NCI-H460 (cell line): ENCODE measurements around the gene ANXA1. TPM values are rescaled to one million over a fixed set of nuclear protein-coding genes. Genes with fewer than 3 reads are reported as not detected.

Experiments used
- DNase-seq: peaks from one replicate; pipeline ENCODE4 v3.0.0-alpha.2; 2016; ENCODE audit warnings: low read depth; ENCODE audit errors: extremely low read depth
- total RNA-seq: library from RNA; depleted of rRNA; stranded (reverse); fragments of >200 nt; shearing (Covaris generic); gene quantifications from 2 replicates; pipeline ENCODE4 v1.2.3, GENCODE V29; 2014

Gene ANXA1
- total RNA-seq, 1 experiment from 2014 or later, result 617 TPM

DNA sequence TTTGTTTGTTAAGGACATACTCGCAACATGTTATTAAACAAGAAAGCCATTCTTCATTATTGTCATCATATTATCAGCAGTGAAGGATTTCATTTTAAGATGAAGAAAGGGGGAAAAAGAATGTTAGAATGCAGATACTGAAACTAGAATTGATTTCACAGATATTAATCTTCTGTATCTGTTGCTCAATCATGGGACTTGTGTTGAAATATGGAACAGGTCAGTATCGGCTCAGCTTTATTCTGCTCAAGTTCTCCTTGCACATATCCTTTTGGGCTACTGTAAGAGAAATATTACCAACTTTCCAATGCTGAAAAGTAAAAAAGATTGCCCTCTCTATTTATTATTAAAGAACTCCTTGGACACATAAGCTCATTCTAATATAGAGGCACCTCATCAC is 13.8 kb upstream of the ANXA1 start:
- no peak for DNase-seq

- DNase-seq, result no peak
Observed at GRCh38 chr9:73138516-73138915, 13.1 kb upstream of the ANXA1 start.

GRCh38 chr9:73141282-73141681 is 10.4 kb upstream of the ANXA1 start:
- DNase-seq, result no peak

- peak; percentile 76 for DNase-seq
Observed at GRCh38 chr9:73143711-73144328, 7.8 kb upstream of the ANXA1 start.

DNA sequence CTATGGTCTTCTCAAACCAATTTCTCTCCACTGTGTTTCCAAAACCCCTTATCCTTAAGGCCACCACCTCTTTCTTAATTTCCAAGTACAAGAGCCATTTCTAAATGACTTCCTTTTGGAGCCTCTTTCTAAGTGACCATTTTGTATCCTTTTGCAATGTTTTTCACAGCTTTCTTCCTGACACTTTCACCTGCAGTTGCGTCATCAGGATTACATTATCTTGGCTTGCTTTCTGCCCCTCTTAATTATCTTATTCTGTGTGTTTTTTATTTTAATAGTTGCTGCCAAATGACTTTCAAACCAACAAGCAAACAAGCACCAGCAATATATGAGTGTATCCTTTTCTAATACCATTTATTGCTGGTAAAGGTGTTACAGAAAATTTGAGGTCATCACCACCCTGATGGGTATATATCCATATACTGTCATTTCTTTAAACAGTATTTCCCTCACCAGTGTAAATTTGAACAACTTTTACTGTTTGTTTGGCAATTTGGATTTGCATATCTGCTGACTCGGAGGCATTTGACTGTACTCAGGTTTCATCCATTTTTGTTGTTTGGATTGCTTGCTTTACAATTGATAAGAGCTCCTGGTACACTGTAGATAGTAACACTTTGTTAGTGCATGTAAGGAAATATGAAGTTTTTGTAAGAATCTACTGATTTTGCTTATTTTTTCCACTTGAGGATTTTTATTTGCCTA is 5.4 kb upstream of the ANXA1 start:
- DNase-seq, result no peak

- DNase-seq, result no peak
Observed at GRCh38 chr9:73148447-73148937, 3.2 kb upstream of the ANXA1 start.

GRCh38 chr9:73149371-73150067 is 2.1 kb upstream of the ANXA1 start:
- DNase-seq, result peak; percentile 80

- no peak for DNase-seq
Observed at GRCh38 chr9:73152543-73152844, 829 bp downstream of the ANXA1 start.

DNA sequence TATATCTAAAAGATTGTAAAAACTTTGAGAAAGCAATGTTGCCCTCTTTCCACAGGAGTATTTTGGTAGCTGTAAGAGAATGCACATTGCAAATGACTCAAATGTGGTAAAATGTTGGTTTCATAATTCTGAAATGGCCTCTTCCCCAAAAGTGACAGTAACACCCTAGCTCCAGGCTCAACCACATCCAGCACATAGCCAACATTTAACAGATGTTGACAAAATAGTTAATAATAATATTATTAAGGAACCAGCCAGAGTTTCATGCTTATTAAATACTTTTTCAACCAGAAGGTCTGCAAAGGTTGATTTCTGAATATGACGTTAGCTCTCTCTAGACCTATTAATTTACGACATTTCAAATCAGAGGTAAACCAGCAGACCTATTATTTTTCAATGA is 1.3 kb downstream of the ANXA1 start:
- no peak for DNase-seq

DNA sequence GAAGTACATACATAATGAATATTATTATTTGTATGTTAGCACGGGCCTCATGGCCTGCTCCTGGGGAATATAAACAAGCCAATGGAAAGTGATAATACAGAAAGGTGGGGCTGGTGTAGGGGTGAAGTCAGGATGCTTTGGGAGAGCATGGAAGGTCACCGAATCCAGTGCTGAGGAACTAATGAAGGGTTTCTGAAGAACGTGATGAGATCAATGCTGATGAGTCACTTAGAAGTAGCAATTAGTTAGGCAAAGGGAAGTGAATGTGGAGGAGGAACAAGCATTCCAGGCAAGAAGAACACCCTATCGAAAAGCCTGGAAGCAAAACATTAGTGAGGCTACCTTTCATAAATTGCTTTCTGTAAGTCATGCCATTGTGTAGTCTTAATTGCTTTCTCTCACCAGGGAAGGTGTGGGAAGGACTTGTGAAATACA is 2.1 kb downstream of the ANXA1 start:
- no peak for DNase-seq

GRCh38 chr9:73154271-73154670 is 2.6 kb downstream of the ANXA1 start:
- DNase-seq, result no peak

GRCh38 chr9:73154722-73155121 is 3.1 kb downstream of the ANXA1 start:
- no peak for DNase-seq

- DNase-seq, result no peak
Observed at GRCh38 chr9:73155377-73155776, 3.7 kb downstream of the ANXA1 start.

GRCh38 chr9:73155968-73156864 is 4.6 kb downstream of the ANXA1 start:
- DNase-seq, result no peak

- no peak for DNase-seq
Observed at GRCh38 chr9:73156865-73157187, 5.2 kb downstream of the ANXA1 start.

DNA sequence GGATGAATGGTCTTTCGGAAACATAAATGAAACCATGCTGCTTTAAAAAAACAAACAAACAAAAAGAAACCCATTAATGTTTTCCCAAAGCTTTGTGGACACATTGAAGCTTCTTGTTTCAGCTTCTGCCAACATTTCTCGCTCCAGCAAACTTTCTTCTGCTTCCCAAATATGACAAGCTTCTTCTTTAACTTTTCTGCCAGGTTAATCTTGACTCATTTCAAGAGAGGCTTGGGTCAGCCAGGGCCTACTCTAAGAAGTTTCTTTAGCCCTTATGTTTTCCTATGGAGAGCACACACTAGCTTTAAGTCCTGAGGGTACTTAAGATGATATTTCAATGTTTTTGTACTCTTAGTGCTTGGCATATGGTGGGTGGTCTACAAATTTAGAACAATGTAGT is 6.1 kb downstream of the ANXA1 start:
- DNase-seq, result no peak

DNA sequence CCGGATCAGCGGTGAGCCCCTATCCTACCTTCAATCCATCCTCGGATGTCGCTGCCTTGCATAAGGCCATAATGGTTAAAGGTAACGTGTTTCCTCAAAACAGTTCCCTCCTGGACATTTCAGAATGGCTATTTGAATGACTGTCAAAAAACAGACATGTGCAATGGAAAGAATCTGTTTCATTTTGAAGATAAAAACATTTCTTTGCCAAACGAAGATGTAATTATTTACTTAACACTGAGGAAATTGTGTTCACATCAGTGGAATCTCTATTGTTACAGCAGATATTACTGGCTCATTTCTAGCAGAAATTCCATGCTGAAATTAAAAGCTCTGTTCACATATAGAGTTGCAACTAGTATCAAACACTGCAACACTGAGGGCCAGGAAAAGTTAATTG is 7.1 kb downstream of the ANXA1 start:
- no peak for DNase-seq

DNA sequence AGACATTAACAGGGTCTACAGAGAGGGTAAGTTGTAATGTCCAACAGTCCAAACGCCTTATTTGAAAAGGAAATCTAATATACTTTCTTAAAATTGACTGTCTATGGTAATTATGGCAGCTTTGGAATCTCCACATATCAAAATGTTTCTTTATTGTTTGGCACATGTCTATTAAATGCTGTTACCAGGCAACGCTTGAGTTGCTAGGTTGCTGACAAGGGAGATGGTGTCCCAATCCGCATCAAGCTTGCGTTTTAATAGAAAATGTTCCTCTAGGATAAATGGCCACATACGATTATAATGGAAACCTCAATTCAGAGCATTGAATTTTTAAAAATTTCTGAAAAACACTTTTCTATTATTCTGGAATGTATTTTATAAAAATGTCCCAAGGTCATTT is 9.2 kb downstream of the ANXA1 start:
- no peak for DNase-seq

DNA sequence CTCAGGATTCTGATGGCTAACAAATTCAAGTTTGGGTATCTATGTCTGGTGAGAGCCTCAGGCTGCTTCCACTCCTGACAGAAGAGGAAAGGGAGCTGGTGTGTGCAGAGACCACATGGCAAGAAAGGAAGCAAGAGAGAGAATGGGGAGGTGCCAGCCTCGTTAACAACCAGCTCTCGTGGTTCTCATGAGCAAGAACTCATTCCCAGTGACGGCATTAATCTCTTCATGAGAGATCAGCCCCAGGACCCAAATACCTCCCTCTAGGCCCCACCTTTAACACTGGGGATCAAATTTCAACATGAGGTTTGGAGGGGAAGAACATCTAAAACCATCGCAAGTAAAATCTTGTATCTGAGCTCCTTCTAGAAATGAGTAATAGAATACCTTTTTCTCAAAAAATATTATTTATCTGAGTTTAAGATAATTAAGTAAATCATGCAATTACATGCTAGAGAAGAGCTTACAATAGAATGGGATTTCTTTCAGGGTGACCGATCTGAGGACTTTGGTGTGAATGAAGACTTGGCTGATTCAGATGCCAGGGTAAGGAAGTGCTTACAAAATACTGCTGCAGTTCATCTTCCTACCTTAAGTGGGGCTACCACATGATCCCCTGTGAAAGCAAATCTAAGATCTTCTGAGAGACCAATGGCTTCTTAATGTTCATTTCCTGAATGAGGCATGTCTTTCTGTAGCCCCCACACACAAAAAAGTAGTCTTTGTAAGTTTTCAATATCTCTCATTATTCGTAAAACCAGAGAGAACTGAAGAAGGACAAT is 11.5 kb downstream of the ANXA1 start:
- DNase-seq, result no peak

- DNase-seq, result no peak
Observed at GRCh38 chr9:73165911-73166310, 14.2 kb downstream of the ANXA1 start.
